OCI-LY3 (cell line): ENCODE measurements around the gene MEN1.

Source experiments
- EZH2phosphoT487 ChIP-seq: fragments of 200-600 bp; shearing (Covaris generic); IDR thresholded peaks from 2 replicates; pipeline ENCODE4 v1.6.1; 2018; ENCODE audit warnings: antibody characterized with exemption, mixed run types, low read depth
- TF ChIP-seq, protein P1 (sequence below): fragments of 200-600, 300-600 bp; sonication (generic); IDR thresholded peaks from 2 replicates; pipeline ENCODE4 v1.5.1; 2014; ENCODE audit warnings: antibody characterized with exemption, low read length, low read depth

DNA sequence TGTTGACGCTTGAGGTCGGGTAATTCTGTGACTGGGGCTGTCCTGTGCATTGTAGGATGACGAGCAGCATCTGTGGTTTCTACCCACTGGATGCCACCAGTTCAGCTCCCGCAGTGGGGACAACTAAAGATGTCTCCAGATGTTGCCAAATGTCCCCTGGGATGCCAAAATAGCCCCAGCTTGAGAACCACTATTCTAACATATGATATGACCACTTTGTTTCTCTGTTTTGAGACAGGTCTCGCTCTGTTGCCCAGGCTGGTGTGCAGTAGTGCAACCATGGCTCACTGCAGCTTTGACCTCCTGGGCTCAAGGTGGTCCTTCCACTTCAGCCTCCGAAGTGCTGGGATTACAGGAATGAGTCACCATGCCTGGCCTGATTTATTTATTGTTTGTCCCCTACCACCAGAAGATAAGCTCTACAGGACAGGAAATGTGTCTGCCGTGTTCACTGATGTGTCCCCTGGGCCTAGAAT is 4.4 kb upstream of the MEN1 start:
- TF ChIP-seq, protein P1, sequence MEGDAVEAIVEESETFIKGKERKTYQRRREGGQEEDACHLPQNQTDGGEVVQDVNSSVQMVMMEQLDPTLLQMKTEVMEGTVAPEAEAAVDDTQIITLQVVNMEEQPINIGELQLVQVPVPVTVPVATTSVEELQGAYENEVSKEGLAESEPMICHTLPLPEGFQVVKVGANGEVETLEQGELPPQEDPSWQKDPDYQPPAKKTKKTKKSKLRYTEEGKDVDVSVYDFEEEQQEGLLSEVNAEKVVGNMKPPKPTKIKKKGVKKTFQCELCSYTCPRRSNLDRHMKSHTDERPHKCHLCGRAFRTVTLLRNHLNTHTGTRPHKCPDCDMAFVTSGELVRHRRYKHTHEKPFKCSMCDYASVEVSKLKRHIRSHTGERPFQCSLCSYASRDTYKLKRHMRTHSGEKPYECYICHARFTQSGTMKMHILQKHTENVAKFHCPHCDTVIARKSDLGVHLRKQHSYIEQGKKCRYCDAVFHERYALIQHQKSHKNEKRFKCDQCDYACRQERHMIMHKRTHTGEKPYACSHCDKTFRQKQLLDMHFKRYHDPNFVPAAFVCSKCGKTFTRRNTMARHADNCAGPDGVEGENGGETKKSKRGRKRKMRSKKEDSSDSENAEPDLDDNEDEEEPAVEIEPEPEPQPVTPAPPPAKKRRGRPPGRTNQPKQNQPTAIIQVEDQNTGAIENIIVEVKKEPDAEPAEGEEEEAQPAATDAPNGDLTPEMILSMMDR: no peak
- no peak for TF ChIP-seq EZH2phosphoT487
